ENCODE data around the gene PRR18. TPM values are rescaled to one million over a fixed set of nuclear protein-coding genes. Genes with fewer than 3 reads are reported as not detected.

PRR18 gene
- total and polyA plus RNA-seq, 2 of the 13 experiments (the other 11 are each of a cell fraction or from before 2014, with no cell fraction given) = 0.04 TPM

DNA sequence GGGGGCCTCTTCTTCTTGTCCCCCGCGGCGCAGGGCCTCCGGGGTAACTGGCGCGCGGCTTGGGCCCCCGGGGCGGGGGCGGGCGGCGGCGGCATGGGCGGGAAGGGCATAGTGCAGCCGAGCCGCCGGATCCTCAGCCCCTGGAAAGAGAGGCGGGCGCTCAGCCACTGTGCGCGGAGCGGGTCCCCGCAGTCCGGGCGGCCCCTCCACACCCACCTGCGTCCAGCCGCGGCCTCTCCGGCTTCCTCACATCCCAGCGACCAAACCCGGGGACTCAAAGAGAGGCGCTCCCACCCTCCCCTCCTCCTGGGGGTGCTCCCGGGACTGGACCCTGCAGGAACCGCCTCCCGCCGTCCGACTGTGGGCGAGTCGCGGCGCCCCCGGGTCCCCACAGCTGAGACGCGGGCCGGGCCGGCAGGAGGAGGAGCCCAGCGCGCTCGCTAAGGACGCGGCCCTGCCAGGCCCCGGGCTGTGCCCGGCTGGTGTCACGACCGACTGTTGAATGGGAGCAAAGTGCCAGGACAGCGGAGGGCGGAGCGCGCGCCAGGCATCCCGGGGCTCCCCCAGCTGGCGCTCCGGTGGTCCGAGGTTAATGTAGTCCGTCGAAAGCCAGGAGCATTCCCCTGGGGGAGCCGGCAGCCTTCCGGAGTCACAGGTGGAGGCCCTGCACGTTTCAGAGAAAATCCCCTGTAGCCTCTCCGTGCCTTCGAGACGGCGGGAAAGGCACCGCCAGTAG lies at the start of gene PRR18 (continued):
- TF ChIP-seq KDM5B (CRISPR knock-in tag; IDR thresholded peaks at IDR 0.05; ENCODE audit: borderline replicate concordance) (peak; percentile 75), ZNF205 (CRISPR knock-in tag; IDR thresholded peaks at IDR 0.05) (0 out of 2 replicates have a peak, but pooled peaks have one; percentile 25), ZNF776 (CRISPR knock-in tag; IDR thresholded peaks at IDR 0.05) (peak; percentile 35; the same call in 1 of the 2 replicates), FOXC1 (CRISPR knock-in tag; IDR thresholded peaks at IDR 0.05; ENCODE audit: borderline replicate concordance) (peak; percentile 68; the same call in 1 of the 2 replicates), YY1 (IDR thresholded peaks at IDR 0.05; ENCODE audit: insufficient read depth, insufficient replicate concordance, low read depth, low read length) (peak; percentile 16), FOXK2 (IDR thresholded peaks at IDR 0.05) (no peak), ZBTB3 (CRISPR knock-in tag; IDR thresholded peaks at IDR 0.05; ENCODE audit: borderline replicate concordance, low read depth) (no peak), DNMT1 (CRISPR knock-in tag; IDR thresholded peaks at IDR 0.05) (peak; percentile 86; the same call in 1 of the 2 replicates), ZKSCAN8 (CRISPR knock-in tag; IDR thresholded peaks at IDR 0.05; ENCODE audit: borderline replicate concordance) (no peak), ZNF607 (CRISPR knock-in tag; IDR thresholded peaks at IDR 0.05; ENCODE audit: borderline replicate concordance) (peak; percentile 72; the same call in 1 of the 2 replicates), ZNF670 (CRISPR knock-in tag; IDR thresholded peaks at IDR 0.05; ENCODE audit: borderline replicate concordance) (no peak), ZNF598 (CRISPR knock-in tag; IDR thresholded peaks at IDR 0.05; ENCODE audit: borderline replicate concordance) (peak; percentile 78; the same call in 1 of the 2 replicates)
- TF ChIP-seq, protein P1, sequence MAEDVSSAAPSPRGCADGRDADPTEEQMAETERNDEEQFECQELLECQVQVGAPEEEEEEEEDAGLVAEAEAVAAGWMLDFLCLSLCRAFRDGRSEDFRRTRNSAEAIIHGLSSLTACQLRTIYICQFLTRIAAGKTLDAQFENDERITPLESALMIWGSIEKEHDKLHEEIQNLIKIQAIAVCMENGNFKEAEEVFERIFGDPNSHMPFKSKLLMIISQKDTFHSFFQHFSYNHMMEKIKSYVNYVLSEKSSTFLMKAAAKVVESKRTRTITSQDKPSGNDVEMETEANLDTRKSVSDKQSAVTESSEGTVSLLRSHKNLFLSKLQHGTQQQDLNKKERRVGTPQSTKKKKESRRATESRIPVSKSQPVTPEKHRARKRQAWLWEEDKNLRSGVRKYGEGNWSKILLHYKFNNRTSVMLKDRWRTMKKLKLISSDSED (CRISPR knock-in tag; IDR thresholded peaks at IDR 0.05) = no peak
- TF ChIP-seq, protein P2, sequence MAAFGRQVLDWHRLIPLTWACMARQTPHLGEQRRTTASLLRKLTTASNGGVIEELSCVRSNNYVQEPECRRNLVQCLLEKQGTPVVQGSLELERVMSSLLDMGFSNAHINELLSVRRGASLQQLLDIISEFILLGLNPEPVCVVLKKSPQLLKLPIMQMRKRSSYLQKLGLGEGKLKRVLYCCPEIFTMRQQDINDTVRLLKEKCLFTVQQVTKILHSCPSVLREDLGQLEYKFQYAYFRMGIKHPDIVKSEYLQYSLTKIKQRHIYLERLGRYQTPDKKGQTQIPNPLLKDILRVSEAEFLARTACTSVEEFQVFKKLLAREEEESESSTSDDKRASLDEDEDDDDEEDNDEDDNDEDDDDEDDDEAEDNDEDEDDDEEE (CRISPR knock-in tag; IDR thresholded peaks at IDR 0.05) = 0 out of 2 replicates have a peak, but pooled peaks have one; percentile 62
- TF ChIP-seq, protein P3, sequence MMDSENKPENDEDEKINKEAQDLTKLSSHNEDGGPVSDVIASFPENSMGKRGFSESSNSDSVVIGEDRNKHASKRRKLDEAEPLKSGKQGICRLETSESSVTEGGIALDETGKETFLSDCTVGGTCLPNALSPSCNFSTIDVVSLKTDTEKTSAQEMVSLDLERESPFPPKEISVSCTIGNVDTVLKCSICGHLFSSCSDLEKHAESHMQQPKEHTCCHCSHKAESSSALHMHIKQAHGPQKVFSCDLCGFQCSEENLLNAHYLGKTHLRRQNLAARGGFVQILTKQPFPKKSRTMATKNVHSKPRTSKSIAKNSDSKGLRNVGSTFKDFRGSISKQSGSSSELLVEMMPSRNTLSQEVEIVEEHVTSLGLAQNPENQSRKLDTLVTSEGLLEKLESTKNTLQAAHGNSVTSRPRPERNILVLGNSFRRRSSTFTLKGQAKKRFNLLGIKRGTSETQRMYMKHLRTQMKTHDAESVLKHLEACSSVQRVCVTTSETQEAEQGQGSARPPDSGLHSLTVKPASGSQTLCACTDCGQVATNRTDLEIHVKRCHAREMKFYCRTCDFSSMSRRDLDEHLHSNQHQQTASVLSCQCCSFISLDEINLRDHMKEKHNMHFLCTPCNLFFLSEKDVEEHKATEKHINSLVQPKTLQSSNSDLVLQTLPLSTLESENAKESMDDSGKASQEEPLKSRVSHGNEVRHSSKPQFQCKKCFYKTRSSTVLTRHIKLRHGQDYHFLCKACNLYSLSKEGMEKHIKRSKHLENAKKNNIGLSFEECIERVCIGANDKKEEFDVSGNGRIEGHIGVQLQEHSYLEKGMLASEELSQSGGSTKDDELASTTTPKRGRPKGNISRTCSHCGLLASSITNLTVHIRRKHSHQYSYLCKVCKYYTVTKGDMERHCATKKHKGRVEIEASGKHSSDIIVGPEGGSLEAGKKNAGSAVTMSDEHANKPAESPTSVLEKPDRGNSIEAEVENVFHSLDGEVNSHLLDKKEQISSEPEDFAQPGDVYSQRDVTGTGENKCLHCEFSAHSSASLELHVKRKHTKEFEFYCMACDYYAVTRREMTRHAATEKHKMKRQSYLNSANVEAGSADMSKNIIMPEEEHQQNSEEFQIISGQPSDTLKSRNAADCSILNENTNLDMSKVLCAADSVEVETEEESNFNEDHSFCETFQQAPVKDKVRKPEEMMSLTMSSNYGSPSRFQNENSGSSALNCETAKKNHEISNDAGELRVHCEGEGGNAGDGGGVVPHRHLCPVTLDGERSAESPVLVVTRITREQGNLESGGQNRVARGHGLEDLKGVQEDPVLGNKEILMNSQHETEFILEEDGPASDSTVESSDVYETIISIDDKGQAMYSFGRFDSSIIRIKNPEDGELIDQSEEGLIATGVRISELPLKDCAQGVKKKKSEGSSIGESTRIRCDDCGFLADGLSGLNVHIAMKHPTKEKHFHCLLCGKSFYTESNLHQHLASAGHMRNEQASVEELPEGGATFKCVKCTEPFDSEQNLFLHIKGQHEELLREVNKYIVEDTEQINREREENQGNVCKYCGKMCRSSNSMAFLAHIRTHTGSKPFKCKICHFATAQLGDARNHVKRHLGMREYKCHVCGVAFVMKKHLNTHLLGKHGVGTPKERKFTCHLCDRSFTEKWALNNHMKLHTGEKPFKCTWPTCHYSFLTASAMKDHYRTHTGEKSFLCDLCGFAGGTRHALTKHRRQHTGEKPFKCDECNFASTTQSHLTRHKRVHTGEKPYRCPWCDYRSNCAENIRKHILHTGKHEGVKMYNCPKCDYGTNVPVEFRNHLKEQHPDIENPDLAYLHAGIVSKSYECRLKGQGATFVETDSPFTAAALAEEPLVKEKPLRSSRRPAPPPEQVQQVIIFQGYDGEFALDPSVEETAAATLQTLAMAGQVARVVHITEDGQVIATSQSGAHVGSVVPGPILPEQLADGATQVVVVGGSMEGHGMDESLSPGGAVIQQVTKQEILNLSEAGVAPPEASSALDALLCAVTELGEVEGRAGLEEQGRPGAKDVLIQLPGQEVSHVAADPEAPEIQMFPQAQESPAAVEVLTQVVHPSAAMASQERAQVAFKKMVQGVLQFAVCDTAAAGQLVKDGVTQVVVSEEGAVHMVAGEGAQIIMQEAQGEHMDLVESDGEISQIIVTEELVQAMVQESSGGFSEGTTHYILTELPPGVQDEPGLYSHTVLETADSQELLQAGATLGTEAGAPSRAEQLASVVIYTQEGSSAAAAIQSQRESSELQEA (CRISPR knock-in tag; IDR thresholded peaks at IDR 0.05; ENCODE audit: not compliant biosample characterization) = no peak
- TF ChIP-seq, protein P4, sequence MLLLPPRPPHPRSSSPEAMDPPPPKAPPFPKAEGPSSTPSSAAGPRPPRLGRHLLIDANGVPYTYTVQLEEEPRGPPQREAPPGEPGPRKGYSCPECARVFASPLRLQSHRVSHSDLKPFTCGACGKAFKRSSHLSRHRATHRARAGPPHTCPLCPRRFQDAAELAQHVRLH (CRISPR knock-in tag; IDR thresholded peaks at IDR 0.05; ENCODE audit: borderline replicate concordance, low read depth) = peak; percentile 35; the same call in 1 of the 2 replicates

All from HepG2 (cell line).